ENCODE measurements around the gene CROCC.

The CROCC gene

GRCh38 chr1:16991571-16991970 lies 69.8 kb downstream of the CROCC start:
- DNase-seq, result no peak

- no peak for DNase-seq
Observed at GRCh38 chr1:16992102-16992501, 70.4 kb downstream of the CROCC start.

- DNase-seq, result no peak
Observed at GRCh38 chr1:16992675-16993074, 70.9 kb downstream of the CROCC start.

- DNase-seq, result no peak
Observed at GRCh38 chr1:16993521-16994038, 71.8 kb downstream of the CROCC start.

- no peak for DNase-seq
Observed at GRCh38 chr1:16996845-16997244, 75.1 kb downstream of the CROCC start.

GRCh38 chr1:16998589-16998988 lies 76.9 kb downstream of the CROCC start:
- DNase-seq, result no peak

GRCh38 chr1:16999863-17000262 lies 78.1 kb downstream of the CROCC start:
- no peak for DNase-seq

GRCh38 chr1:17001760-17002523 lies 80.2 kb downstream of the CROCC start:
- no peak for DNase-seq

- no peak for DNase-seq
Observed at GRCh38 chr1:17002524-17002902, 80.8 kb downstream of the CROCC start.

GRCh38 chr1:17004466-17005364 lies 83.0 kb downstream of the CROCC start:
- DNase-seq, result no peak

GRCh38 chr1:17005365-17005740 lies 83.6 kb downstream of the CROCC start:
- DNase-seq, result no peak

GRCh38 chr1:17007121-17007520 lies 85.4 kb downstream of the CROCC start:
- DNase-seq, result no peak

- DNase-seq, result no peak
Observed at GRCh38 chr1:17008208-17008855, 86.6 kb downstream of the CROCC start.

- no peak for DNase-seq
Observed at GRCh38 chr1:17009706-17010105, 88.0 kb downstream of the CROCC start.

- no peak for DNase-seq
Observed at GRCh38 chr1:17011092-17011438, 89.3 kb downstream of the CROCC start.

GRCh38 chr1:17011439-17012307 lies 89.9 kb downstream of the CROCC start, which contains the start of gene ATP13A2:
Gene ATP13A2, minus strand, starts transcription at chr1:17011928. Its CDS starts 190 bp downstream, at chr1:17011738.
- peak; percentile 85 for DNase-seq

GRCh38 chr1:17012775-17013490 lies 91.2 kb downstream of the CROCC start:
- no peak for DNase-seq

GRCh38 chr1:17013491-17014320 lies 92.0 kb downstream of the CROCC start:
- no peak for DNase-seq

GRCh38 chr1:17014671-17015567 lies 93.2 kb downstream of the CROCC start:
- DNase-seq, result peak; percentile 2

- peak; percentile 4 for DNase-seq
Observed at GRCh38 chr1:17016317-17016661, 94.6 kb downstream of the CROCC start.
